Endothelial cell of umbilical vein (primary cell): ENCODE data around the gene MSL1. TPM values are rescaled to one million over a fixed set of nuclear protein-coding genes. Genes with fewer than 3 reads are reported as not detected.

Experiments
- BruUV-seq: library from RNA; stranded (reverse); fragments of 400-500 nt; replicated peaks from 2 replicates; lab custom pipeline; 2021; lab: Mats Ljungman, UMichigan
- CTCF ChIA-PET: fragments of 300-600, 350-600 bp; sonication (Branson Sonifier 250); formaldehyde crosslinking; loops from one replicate; lab custom pipeline; 2021; ENCODE audit warnings: antibody characterized with exemption, inconsistent platforms; lab: Charles Lee
- POLR2A ChIA-PET: fragments of 300-600, 350-600 bp; sonication (Branson Sonifier 250); formaldehyde crosslinking; loops from one replicate; lab custom pipeline; 2021; ENCODE audit warnings: antibody characterized with exemption, inconsistent platforms; lab: Charles Lee
- DNase-seq: peaks from one replicate; pipeline ENCODE4 v3.0.0-alpha.2; 2011; ENCODE audit warnings: low read depth, low spot score
- FAIRE-seq: peaks from 2 replicates; lab custom pipeline; 2011; peaks lifted over from hg19 to GRCh38; lab: Jason Lieb, UNC
- H2AFZ ChIP-seq: 2 replicates; pipeline ENCODE4 v1.6.0; 2012; ENCODE audit warnings: low read depth, low read length, control low read depth, inconsistent platforms
- H3K27ac ChIP-seq: 2 replicates; pipeline ENCODE4 v1.5.1; 2011; ENCODE audit warnings: low read depth, mild to moderate bottlenecking, control low read depth, low read length, moderate library complexity; ENCODE audit not compliant: insufficient read depth
- H3K27me3 ChIP-seq, 2 experiments: 2 replicates each; pipeline versions ENCODE4 v1.6.0 to v1.6.1; 2011; ENCODE audit warnings: low read length in 2 of 2, mixed read lengths in 1 of 2; ENCODE audit not compliant: control insufficient read depth in 2 of 2, insufficient read depth in 2 of 2
- H3K36me3 ChIP-seq, 2 experiments: 2 replicates in 1 of 2; 3 replicates in 1 of 2; pipeline ENCODE4 v1.5.1; 2011; ENCODE audit warnings: low read length in 2 of 2, mild to moderate bottlenecking in 1 of 2, moderate library complexity in 1 of 2; ENCODE audit not compliant: control insufficient read depth in 2 of 2, insufficient read depth in 2 of 2; ENCODE audit errors: extremely low read depth in 1 of 2
- H3K4me1 ChIP-seq: 3 replicates; pipeline ENCODE4 v1.5.1; 2011; ENCODE audit warnings: mild to moderate bottlenecking, low read length; ENCODE audit not compliant: control insufficient read depth, insufficient read depth; ENCODE audit errors: extremely low read depth
- H3K4me2 ChIP-seq: 2 replicates; pipeline ENCODE4 v1.6.1; 2011; ENCODE audit warnings: low read length, control low read depth, mixed read lengths; ENCODE audit not compliant: insufficient read depth
- H3K4me3 ChIP-seq, 3 experiments: fragments of 200-600 bp in 1 of 3; sonication (generic), shearing (Covaris generic) in 1 of 3; replicated peaks in 1 of 3; 2 replicates each; pipeline ENCODE4 v1.5.1; 2011 to 2016; ENCODE audit warnings: control low read depth in 3 of 3, low read length in 3 of 3, mild to moderate bottlenecking in 2 of 3, inconsistent platforms in 1 of 3, low read depth in 1 of 3, moderate library complexity in 1 of 3; ENCODE audit not compliant: insufficient read depth in 1 of 3
- H3K79me2 ChIP-seq: 2 replicates; pipeline ENCODE4 v1.6.0; 2012; ENCODE audit warnings: low read length, inconsistent platforms; ENCODE audit not compliant: control insufficient read depth, insufficient read depth
- H3K9ac ChIP-seq: replicated peaks from 2 replicates; pipeline ENCODE3; 2011; ENCODE audit warnings: low read length, control low read depth; ENCODE audit not compliant: insufficient read depth; ENCODE audit errors: extremely low read depth
- H3K9me1 ChIP-seq: replicated peaks from 3 replicates; pipeline ENCODE4 v1.6.0; 2011; ENCODE audit warnings: mild to moderate bottlenecking, low read length; ENCODE audit not compliant: control insufficient read depth, insufficient read depth; ENCODE audit errors: extremely low read depth
- H3K9me3 ChIP-seq: replicated peaks from 2 replicates; pipeline ENCODE4 v1.5.1; 2012; ENCODE audit warnings: low read length, inconsistent platforms; ENCODE audit not compliant: control insufficient read depth, insufficient read depth
- H4K20me1 ChIP-seq: replicated peaks from 2 replicates; pipeline ENCODE3; 2011; ENCODE audit warnings: mild to moderate bottlenecking, low read length; ENCODE audit not compliant: control insufficient read depth, insufficient read depth; ENCODE audit errors: extremely low read depth
- CTCF ChIP-seq, 2 donors: IDR thresholded peaks; 1 replicate in 1 of 2; 2 replicates in 1 of 2; pipeline ENCODE4 v1.5.1; 2011; ENCODE audit warnings: low read length in 2 of 2, mild to moderate bottlenecking in 2 of 2, moderate library complexity in 2 of 2, control low read depth in 1 of 2, inconsistent platforms in 1 of 2, low read depth in 1 of 2; ENCODE audit not compliant: insufficient read depth in 1 of 2; ENCODE audit errors: extremely low read depth in 1 of 2
- EZH2 ChIP-seq: IDR thresholded peaks from 2 replicates; pipeline ENCODE4 v1.6.1; 2012; ENCODE audit warnings: borderline replicate concordance, low read depth, mild to moderate bottlenecking, moderate library complexity, low read length, inconsistent platforms; ENCODE audit not compliant: severe bottlenecking
- FOS ChIP-seq: IDR thresholded peaks from 2 replicates; pipeline ENCODE4 v1.6.1; 2011; ENCODE audit warnings: mild to moderate bottlenecking, low read length, moderate library complexity, borderline replicate concordance; ENCODE audit not compliant: insufficient read depth
- GATA2 ChIP-seq: IDR thresholded peaks from 2 replicates; pipeline ENCODE4 v1.7.0; 2011; ENCODE audit warnings: low read depth, mild to moderate bottlenecking, moderate library complexity, mixed read lengths, low read length; ENCODE audit not compliant: insufficient read length, insufficient read depth
- JUN ChIP-seq: IDR thresholded peaks from 2 replicates; pipeline ENCODE4 v1.6.1; 2011; ENCODE audit warnings: borderline replicate concordance, low read depth; ENCODE audit not compliant: insufficient read length, insufficient read depth
- MAX ChIP-seq: IDR thresholded peaks from 2 replicates; pipeline ENCODE4 v1.6.1; 2011; ENCODE audit not compliant: insufficient read depth, insufficient read length
- MYC ChIP-seq: IDR thresholded peaks from one replicate; pipeline ENCODE4 v1.6.1; 2011; ENCODE audit warnings: mild to moderate bottlenecking, low read depth, low read length
- POLR2A ChIP-seq: IDR thresholded peaks from 2 replicates; pipeline ENCODE4 v1.6.1; 2012; ENCODE audit warnings: low read depth, mild to moderate bottlenecking, control low read depth, low read length
- POLR2AphosphoS5 ChIP-seq: IDR thresholded peaks from 2 replicates; pipeline ENCODE4 v1.6.1; 2012; ENCODE audit warnings: low read depth, mild to moderate bottlenecking, control low read depth, low read length, moderate library complexity; ENCODE audit not compliant: insufficient read depth
- dilution Hi-C: fragments of 300-500 bp; cut with MboI; formaldehyde crosslinking; loops from one replicate; pipeline ENCODE4 v1.15.0; 2019; ENCODE audit warnings: low sequenced_read_pairs; ENCODE audit not compliant: extremely low pct_ligation_motif_present
- intact Hi-C: fragments of 100-400 bp; cut with micrococcal nuclease; formaldehyde crosslinking; loops from one replicate; pipeline ENCODE4 v1.10.0; 2022
- polyA plus RNA-seq, 4 experiments: library from polyadenylated mRNA; depleted of rRNA in 3 of 4; stranded (reverse) in 3 of 4; unstranded in 1 of 4; fragments of >200 nt; gene quantifications; 2 replicates each; pipeline versions ENCODE4 v1.2.1 to v1.2.3, GENCODE V29; 2011 to 2012; ENCODE audit warnings: missing spikeins in 1 of 4
- total RNA-seq: library from RNA; stranded (reverse); gene quantifications from 2 replicates; pipeline ENCODE4 v1.2.3, GENCODE V29; 2021

MSL1 gene
- total and polyA plus RNA-seq, 2 donors (not counting 3 experiments of a cell fraction or from before 2014, with no cell fraction given) = 30.9 to 95.0 TPM

GRCh38 chr17:40095944-40096791 is 25.6 kb upstream of the MSL1 start:
- ChIA-PET CTCF (interaction anchor here (0.8 kb wide), 1 partner anchor 10 kb away, joined by 3 read pairs; no protein-coding TSS in a partner anchor), POLR2A (no interaction called here)
- Histone ChIP-seq H3K9ac (no peak overlapping the region), H3K9me3 (no peaks in the 10 kb centered on the region), H3K36me3 (peaks cover 0 to 27% of the 10 kb centered on the region in 2 experiments), H3K9me1 (no peaks in the 10 kb centered on the region), H4K20me1 (no peaks in the 10 kb centered on the region), H3K4me1 (peaks cover 30% of the 10 kb centered on the region), H2AFZ (no peak overlapping the region), H3K27me3 (no peaks in the 10 kb centered on the region), H3K27ac (no peak overlapping the region), H3K79me2 (no peaks in the 10 kb centered on the region), H3K4me3 (no peak overlapping the region), H3K4me2 (no peak overlapping the region)
- DNase-seq (no peak), FAIRE-seq (no peak)
- no TSS peak for BruUV-seq
- intact Hi-C loops (no loop called here), dilution Hi-C loops (no loop called here)
- TF ChIP-seq GATA2 (no peak), FOS (no peak), POLR2AphosphoS5 (no peak), MAX (no peak), EZH2 (no peak), MYC (no peak), POLR2A (no peak), JUN (no peak), CTCF (IDR thresholded peaks at IDR 0.05; ENCODE audit: extremely low read depth in 1 of 2, insufficient read depth in 1 of 2, low read depth in 1 of 2, low read length in 2 of 2) (no peak)
